IMR-90 (cell line): ENCODE results near the gene POLR1A. TPM values are rescaled to one million over a fixed set of nuclear protein-coding genes. Genes with fewer than 3 reads are reported as not detected.
A peak's percentile ranks its signal among the peaks of the same experiment; 100 is the strongest.

ENCODE experiments used
- ATAC-seq: fragments of 200-7000 bp; cut with Tn5 transposase; 2 replicates; pipeline ENCODE4 v1.9.1; 2020; ENCODE audit warnings: low read depth, mild to moderate bottlenecking, moderate library complexity
- BruUV-seq: library from RNA; stranded (reverse); fragments of 400-500 nt; replicated peaks from 2 replicates; lab custom pipeline; 2021; lab: Mats Ljungman, UMichigan
- CTCF ChIA-PET: fragments of 300-600 bp; formaldehyde crosslinking; extraction: SDS; loops from one replicate; lab custom pipeline; 2021; ENCODE audit warnings: antibody characterized with exemption; lab: Yijun Ruan, JAX
- POLR2A ChIA-PET: fragments of 300-600 bp; sonication (Branson Sonifier 250); formaldehyde crosslinking; loops from one replicate; lab custom pipeline; 2022; ENCODE audit warnings: antibody characterized with exemption; ENCODE audit not compliant: unreplicated experiment; lab: Charles Lee
- DNase-seq: peaks from one replicate; pipeline ENCODE4 v3.0.0; 2013
- H2AFZ ChIP-seq: replicated peaks from 2 replicates; pipeline ENCODE3; 2013; ENCODE audit warnings: low read length, mild to moderate bottlenecking; ENCODE audit not compliant: poor library complexity
- H2AK5ac ChIP-seq: 2 replicates; pipeline ENCODE4 v1.6.1; 2013; ENCODE audit warnings: low read depth, low read length, inconsistent platforms
- H2AK9ac ChIP-seq: replicated peaks from 2 replicates; pipeline ENCODE3; 2013; ENCODE audit warnings: mild to moderate bottlenecking, low read depth, low read length, moderate library complexity; ENCODE audit not compliant: poor library complexity
- H2BK120ac ChIP-seq: 2 replicates; pipeline ENCODE4 v1.6.1; 2013; ENCODE audit warnings: low read depth, low read length, inconsistent platforms
- H2BK15ac ChIP-seq: 3 replicates; pipeline ENCODE4 v1.6.1; 2013; ENCODE audit warnings: low read depth, low read length, inconsistent platforms
- H2BK20ac ChIP-seq: 2 replicates; pipeline ENCODE4 v1.6.1; 2013; ENCODE audit warnings: low read depth, mild to moderate bottlenecking, inconsistent platforms, low read length, moderate library complexity
- H2BK5ac ChIP-seq: 2 replicates; pipeline ENCODE4 v1.6.1; 2013; ENCODE audit warnings: mild to moderate bottlenecking, low read depth, low read length, inconsistent platforms; ENCODE audit not compliant: poor library complexity, severe bottlenecking
- H3K14ac ChIP-seq: replicated peaks from 2 replicates; pipeline ENCODE4 v1.6.1; 2013; ENCODE audit warnings: low read depth, low read length, inconsistent platforms
- H3K18ac ChIP-seq: 2 replicates; pipeline ENCODE4 v1.6.1; 2013; ENCODE audit warnings: low read depth, low read length, control low read depth
- H3K23ac ChIP-seq: 2 replicates; pipeline ENCODE4 v1.6.1; 2013; ENCODE audit warnings: low read depth, low read length, inconsistent platforms
- H3K27ac ChIP-seq: 2 replicates; pipeline ENCODE4 v1.5.1; 2013; ENCODE audit warnings: mild to moderate bottlenecking, control low read depth, low read length; ENCODE audit not compliant: insufficient read depth
- H3K27me3 ChIP-seq: 2 replicates; pipeline ENCODE4 v1.6.1; 2013; ENCODE audit warnings: low read length; ENCODE audit not compliant: control insufficient read depth, insufficient read depth
- H3K36me3 ChIP-seq: 2 replicates; pipeline ENCODE4 v1.6.1; 2013; ENCODE audit warnings: low read length, mixed read lengths; ENCODE audit not compliant: control insufficient read depth, insufficient read depth
- H3K4ac ChIP-seq: 2 replicates; pipeline ENCODE4 v1.6.1; 2013; ENCODE audit warnings: low read depth, low read length, inconsistent platforms
- H3K4me1 ChIP-seq: 2 replicates; pipeline ENCODE4 v1.6.1; 2013; ENCODE audit warnings: low read length, mixed read lengths; ENCODE audit not compliant: control insufficient read depth, insufficient read depth
- H3K4me2 ChIP-seq: 2 replicates; pipeline ENCODE4 v1.6.1; 2013; ENCODE audit warnings: low read depth, mild to moderate bottlenecking, control low read depth, low read length, moderate library complexity
- H3K4me3 ChIP-seq: 2 replicates; pipeline ENCODE4 v1.5.1; 2013; ENCODE audit warnings: low read depth, mild to moderate bottlenecking, control low read depth, low read length, moderate library complexity; ENCODE audit not compliant: insufficient read depth
- H3K56ac ChIP-seq: 2 replicates; pipeline ENCODE4 v1.6.1; 2013; ENCODE audit warnings: low read length, inconsistent platforms; ENCODE audit not compliant: insufficient read depth; ENCODE audit errors: extremely low read depth
- H3K79me1 ChIP-seq, 2 experiments: 2 replicates each; pipeline ENCODE4 v1.6.1; 2013; ENCODE audit warnings: low read length in 2 of 2, inconsistent platforms in 1 of 2, low read depth in 1 of 2
- H3K9ac ChIP-seq: 2 replicates; pipeline ENCODE4 v1.6.1; 2013; ENCODE audit warnings: low read depth, low read length, control low read depth
- H3K9me1 ChIP-seq: 2 replicates; pipeline ENCODE4 v1.6.1; 2013; ENCODE audit warnings: low read length, inconsistent platforms; ENCODE audit not compliant: insufficient read depth
- H3K9me3 ChIP-seq: 2 replicates; pipeline ENCODE4 v1.6.1; 2013; ENCODE audit warnings: low read length; ENCODE audit not compliant: control insufficient read depth, insufficient read depth
- H4K20me1 ChIP-seq: 2 replicates; pipeline ENCODE4 v1.6.1; 2013; ENCODE audit warnings: low read length, inconsistent platforms; ENCODE audit not compliant: insufficient read depth
- H4K5ac ChIP-seq: 2 replicates; pipeline ENCODE4 v1.6.1; 2013; ENCODE audit warnings: mild to moderate bottlenecking, low read depth, low read length, control low read depth
- H4K8ac ChIP-seq, 2 experiments: 2 replicates each; pipeline ENCODE4 v1.6.1; 2013; ENCODE audit warnings: low read depth in 2 of 2, low read length in 2 of 2, control low read depth in 1 of 2, inconsistent platforms in 1 of 2
- H4K91ac ChIP-seq: 2 replicates; pipeline ENCODE4 v1.6.1; 2013; ENCODE audit warnings: low read depth, low read length, inconsistent platforms; ENCODE audit not compliant: insufficient read depth
- BHLHE40 ChIP-seq: fragments of 150-350 bp; IDR thresholded peaks from 2 replicates; pipeline ENCODE4 v1.6.1; 2016; ENCODE audit warnings: mild to moderate bottlenecking, low read depth, low read length
- CEBPB ChIP-seq: IDR thresholded peaks from 2 replicates; pipeline ENCODE4 v1.6.1; 2012; ENCODE audit warnings: low read depth, low read length, improper control_type of control experiment
- CHD1 ChIP-seq: IDR thresholded peaks from 2 replicates; pipeline ENCODE4 v1.6.1; 2012; ENCODE audit warnings: low read depth, low read length, improper control_type of control experiment
- CTCF ChIP-seq: conservative IDR thresholded peaks from 2 replicates; pipeline ENCODE4 v1.5.1; 2012; ENCODE audit warnings: mild to moderate bottlenecking, low read depth, low read length, improper control_type of control experiment
- ELK1 ChIP-seq: fragments of 150-350 bp; IDR thresholded peaks from 2 replicates; pipeline ENCODE4 v1.6.1; 2016; ENCODE audit warnings: low read depth, mild to moderate bottlenecking, low read length, moderate library complexity, borderline replicate concordance
- FOS ChIP-seq: fragments of 150-350 bp; IDR thresholded peaks from 2 replicates; pipeline ENCODE4 v1.6.1; 2016; ENCODE audit warnings: low read depth, low read length
- MAFK ChIP-seq: IDR thresholded peaks from 2 replicates; pipeline ENCODE4 v1.6.1; 2012; ENCODE audit warnings: low read depth, low read length, improper control_type of control experiment
- MAZ ChIP-seq: IDR thresholded peaks from 2 replicates; pipeline ENCODE4 v1.6.1; 2012; ENCODE audit warnings: low read depth, mild to moderate bottlenecking, low read length, improper control_type of control experiment, moderate library complexity, borderline replicate concordance
- MXI1 ChIP-seq: IDR thresholded peaks from 2 replicates; pipeline ENCODE4 v1.6.1; 2012; ENCODE audit warnings: low read depth, mild to moderate bottlenecking, low read length, moderate library complexity, borderline replicate concordance
- NFE2L2 ChIP-seq: fragments of 150-350 bp; IDR thresholded peaks from 2 replicates; pipeline ENCODE4 v1.6.1; 2016; ENCODE audit warnings: low read depth, mild to moderate bottlenecking, low read length
- RAD21 ChIP-seq: IDR thresholded peaks from 2 replicates; pipeline ENCODE4 v1.6.1; 2012; ENCODE audit warnings: low read length, improper control_type of control experiment
- RCOR1 ChIP-seq: IDR thresholded peaks from 2 replicates; pipeline ENCODE4 v1.6.1; 2012; ENCODE audit warnings: mild to moderate bottlenecking, low read length, improper control_type of control experiment; ENCODE audit not compliant: insufficient replicate concordance
- RFX5 ChIP-seq: IDR thresholded peaks from 2 replicates; pipeline ENCODE4 v1.8.0; 2012; ENCODE audit warnings: low read depth, mild to moderate bottlenecking, low read length, moderate library complexity
- SMC3 ChIP-seq: fragments of 150-350 bp; IDR thresholded peaks from 2 replicates; pipeline ENCODE4 v1.6.1; 2016; ENCODE audit warnings: low read depth, mild to moderate bottlenecking, antibody characterized with exemption, low read length, moderate library complexity
- USF2 ChIP-seq: fragments of 150-350 bp; IDR thresholded peaks from 2 replicates; pipeline ENCODE4 v1.6.1; 2017; ENCODE audit warnings: mild to moderate bottlenecking, antibody characterized with exemption, low read length, low read depth
- WGBS, 2 experiments: methylation state at CpG; one replicate each; pipeline versions ENCODE4 v1.1.5 to v1.1.7; 2013; ENCODE audit warnings: missing lambda C conversion rate in 2 of 2; ENCODE audit not compliant: insufficient read length in 1 of 2; ENCODE audit errors: extremely low coverage in 2 of 2; 5-methylcytosine and 5-hydroxymethylcytosine counted together
- dilution Hi-C: fragments of 300-500 bp; cut with HindIII; formaldehyde crosslinking; loops from one replicate; pipeline ENCODE4 v1.14.3; 2018; ENCODE audit warnings: low sequenced_read_pairs; ENCODE audit not compliant: unreplicated experiment
- in situ Hi-C: fragments of 300-500 bp; cut with MboI; formaldehyde crosslinking; loops from 3 replicates; pipeline ENCODE4 v1.14.3; 2019; ENCODE audit warnings: low sequenced_read_pairs, inconsistent platforms, mixed read lengths
- intact Hi-C: fragments of 100-400 bp; cut with micrococcal nuclease; formaldehyde crosslinking; loops from 2 replicates; pipeline ENCODE4 v1.10.0; 2022
- polyA plus RNA-seq, 3 experiments: library from polyadenylated mRNA; depleted of rRNA; stranded (reverse); fragments of >200 nt; gene quantifications; 2 replicates each; pipeline ENCODE4 v1.2.3, GENCODE V29; 2012; ENCODE audit warnings: low replicate concordance in 1 of 3
- total RNA-seq: library from RNA; depleted of rRNA; stranded (reverse); fragments of >200 nt; gene quantifications from 2 replicates; pipeline ENCODE4 v1.2.3, GENCODE V29; 2012

Gene POLR1A
- total and polyA plus RNA-seq, 2 of the 4 experiments (the other 2 are of a cell fraction), result 7.6 to 27.4 TPM

GRCh38 chr2:86026744-86027065 lies 79.0 kb downstream of the POLR1A start:
- no peak overlapping the region for H4K5ac ChIP-seq
- no peak overlapping the region for H2AFZ ChIP-seq
- no peaks in the 10 kb centered on the region for H4K20me1 ChIP-seq
- H2BK5ac ChIP-seq, result no peak overlapping the region
- H2BK15ac ChIP-seq, result no peak overlapping the region
- WGBS, 2 experiments, result 100% methylated on average over 5 of the region's 6 CpGs; no CpG with 5 or more reads in 1 of the 2 experiments
- peaks cover 57% of the 10 kb centered on the region for H3K36me3 ChIP-seq
- H3K23ac ChIP-seq, result no peak overlapping the region
- no peak overlapping the region for H2AK5ac ChIP-seq
- H3K4me3 ChIP-seq, result no peak overlapping the region
- no peaks in the 10 kb centered on the region for H3K9me3 ChIP-seq
- in situ Hi-C loops (no loop called here), dilution Hi-C loops (no loop called here), intact Hi-C loops (no loop called here)
- ChIA-PET CTCF (interaction anchor here (0.6 kb wide), 1 partner anchor 200 kb away, joined by 3 read pairs; no protein-coding TSS in a partner anchor), POLR2A (no interaction called here)
- no peak overlapping the region for H3K18ac ChIP-seq
- no peak overlapping the region for H3K27ac ChIP-seq
- no peak overlapping the region for H3K4me2 ChIP-seq
- H3K9me1 ChIP-seq, result peaks cover 5% of the 10 kb centered on the region; the same call in 1 of the 2 replicates
- no peak overlapping the region for H3K4ac ChIP-seq
- H3K4me1 ChIP-seq, result no peaks in the 10 kb centered on the region; the same call in 1 of the 2 replicates
- TF ChIP-seq USF2, result no peak
- no peak for TF ChIP-seq RFX5
- no peak for TF ChIP-seq CTCF
- no peak for TF ChIP-seq MAZ
- no peak for TF ChIP-seq MXI1
- TF ChIP-seq BHLHE40, result no peak
- no peak for TF ChIP-seq NFE2L2
- no peak for TF ChIP-seq RCOR1
- TF ChIP-seq CEBPB, result no peak
- no peak for TF ChIP-seq SMC3
- no peak for TF ChIP-seq MAFK
- no peak for TF ChIP-seq RAD21
- no peak for TF ChIP-seq CHD1
- no peak for TF ChIP-seq FOS
- TF ChIP-seq ELK1, result no peak
- no peak overlapping the region for H2BK20ac ChIP-seq
- DNase-seq, result no peak
- no peaks in the 10 kb centered on the region for H3K27me3 ChIP-seq
- no peak overlapping the region for H3K9ac ChIP-seq
- peak overlapping the region; percentile 30 for H2AK9ac ChIP-seq
- BruUV-seq, result TSS peak; percentile 13
- no peaks in the 10 kb centered on the region for H3K79me1 ChIP-seq
- H4K8ac ChIP-seq, result no peak overlapping the region
- H4K91ac ChIP-seq, result no peak overlapping the region
- H2BK120ac ChIP-seq, result no peak overlapping the region
- no peak overlapping the region for H3K56ac ChIP-seq
- no peak for ATAC-seq
- no peak overlapping the region for H3K14ac ChIP-seq
